ENCODE results near the gene GID8. TPM values are rescaled to one million over a fixed set of nuclear protein-coding genes. Genes with fewer than 3 reads are reported as not detected.

The GID8 gene
- total and polyA plus RNA-seq, 2 donors (not counting 3 experiments of a cell fraction or from before 2014, with no cell fraction given), result 25.3 to 34.6 TPM

DNA sequence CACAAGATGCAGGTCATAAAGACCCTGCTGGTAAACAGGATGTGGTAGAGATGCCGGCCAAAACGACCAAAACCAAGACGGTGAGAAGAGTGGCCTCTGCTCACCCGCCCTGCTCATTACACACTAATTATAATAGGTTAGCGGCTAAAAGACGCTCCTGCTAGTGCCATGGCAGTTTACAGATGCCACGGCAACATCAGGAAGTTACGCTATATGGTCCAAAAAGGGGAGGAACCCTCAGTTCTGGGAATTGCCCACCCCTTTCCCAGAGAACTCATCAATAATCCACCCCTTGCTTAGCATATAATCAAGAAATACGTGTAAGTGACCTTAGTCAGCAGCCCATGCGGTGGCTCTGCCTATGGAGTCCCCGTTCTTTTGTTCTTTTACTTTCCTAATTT, 51.3 kb downstream of the GID8 start:
- intact Hi-C loops (cut with micrococcal nuclease), result no loop called here
- Histone ChIP-seq H3K27ac (ENCODE audit: insufficient read depth, low read depth, low read length) (no peak overlapping the region), H3K9me3 (replicated peaks; ENCODE audit: control insufficient read depth, insufficient read depth, low read length) (no peaks in the 10 kb centered on the region), H3K4me2 (ENCODE audit: insufficient read depth, low read length) (no peak overlapping the region), H3K9me1 (replicated peaks; ENCODE audit: control insufficient read depth, extremely low read depth, insufficient read depth, low read length) (no peaks in the 10 kb centered on the region), H3K4me3 (replicated peaks in 1 of 3; ENCODE audit: insufficient read depth in 1 of 3, low read depth in 1 of 3, low read length in 3 of 3) (no peak overlapping the region), H2AFZ (ENCODE audit: low read depth, low read length) (no peak overlapping the region), H4K20me1 (replicated peaks; ENCODE audit: control insufficient read depth, extremely low read depth, insufficient read depth, low read length) (no peaks in the 10 kb centered on the region), H3K9ac (replicated peaks; ENCODE audit: extremely low read depth, insufficient read depth, low read length) (no peak overlapping the region), H3K36me3 (ENCODE audit: control insufficient read depth in 2 of 2, extremely low read depth in 1 of 2, insufficient read depth in 2 of 2, low read length in 2 of 2) (no peaks in the 10 kb centered on the region), H3K27me3 (ENCODE audit: control insufficient read depth in 2 of 2, insufficient read depth in 2 of 2, low read length in 2 of 2) (no peaks in the 10 kb centered on the region), H3K79me2 (ENCODE audit: control insufficient read depth, insufficient read depth, low read length) (no peaks in the 10 kb centered on the region), H3K4me1 (ENCODE audit: control insufficient read depth, extremely low read depth, insufficient read depth, low read length) (no peaks in the 10 kb centered on the region)
- POLR2A ChIA-PET, result no interaction called here
- TF ChIP-seq, protein P1, sequence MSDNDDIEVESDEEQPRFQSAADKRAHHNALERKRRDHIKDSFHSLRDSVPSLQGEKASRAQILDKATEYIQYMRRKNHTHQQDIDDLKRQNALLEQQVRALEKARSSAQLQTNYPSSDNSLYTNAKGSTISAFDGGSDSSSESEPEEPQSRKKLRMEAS (IDR thresholded peaks at IDR 0.05; ENCODE audit: insufficient read depth, insufficient read length), result no peak
- TF ChIP-seq GATA2 (IDR thresholded peaks at IDR 0.05; ENCODE audit: insufficient read depth, insufficient read length, low read depth, low read length), result no peak
- no peak for TF ChIP-seq EZH2 (IDR thresholded peaks at IDR 0.05; ENCODE audit: borderline replicate concordance, low read depth, low read length, severe bottlenecking)
- no peak for TF ChIP-seq FOS (IDR thresholded peaks at IDR 0.05; ENCODE audit: borderline replicate concordance, insufficient read depth, low read length)
- no peak for TF ChIP-seq POLR2AphosphoS5 (IDR thresholded peaks at IDR 0.05; ENCODE audit: insufficient read depth, low read depth, low read length)
- no peak for TF ChIP-seq MYC (IDR thresholded peaks at IDR 0.05; ENCODE audit: low read depth, low read length)
- TF ChIP-seq, protein P2, sequence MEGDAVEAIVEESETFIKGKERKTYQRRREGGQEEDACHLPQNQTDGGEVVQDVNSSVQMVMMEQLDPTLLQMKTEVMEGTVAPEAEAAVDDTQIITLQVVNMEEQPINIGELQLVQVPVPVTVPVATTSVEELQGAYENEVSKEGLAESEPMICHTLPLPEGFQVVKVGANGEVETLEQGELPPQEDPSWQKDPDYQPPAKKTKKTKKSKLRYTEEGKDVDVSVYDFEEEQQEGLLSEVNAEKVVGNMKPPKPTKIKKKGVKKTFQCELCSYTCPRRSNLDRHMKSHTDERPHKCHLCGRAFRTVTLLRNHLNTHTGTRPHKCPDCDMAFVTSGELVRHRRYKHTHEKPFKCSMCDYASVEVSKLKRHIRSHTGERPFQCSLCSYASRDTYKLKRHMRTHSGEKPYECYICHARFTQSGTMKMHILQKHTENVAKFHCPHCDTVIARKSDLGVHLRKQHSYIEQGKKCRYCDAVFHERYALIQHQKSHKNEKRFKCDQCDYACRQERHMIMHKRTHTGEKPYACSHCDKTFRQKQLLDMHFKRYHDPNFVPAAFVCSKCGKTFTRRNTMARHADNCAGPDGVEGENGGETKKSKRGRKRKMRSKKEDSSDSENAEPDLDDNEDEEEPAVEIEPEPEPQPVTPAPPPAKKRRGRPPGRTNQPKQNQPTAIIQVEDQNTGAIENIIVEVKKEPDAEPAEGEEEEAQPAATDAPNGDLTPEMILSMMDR (IDR thresholded peaks at IDR 0.05; ENCODE audit: extremely low read depth in 1 of 2, insufficient read depth in 1 of 2, low read depth in 1 of 2, low read length in 2 of 2), result no peak
- no peak for TF ChIP-seq JUN (IDR thresholded peaks at IDR 0.05; ENCODE audit: borderline replicate concordance, insufficient read depth, insufficient read length, low read depth)
- TF ChIP-seq POLR2A (IDR thresholded peaks at IDR 0.05; ENCODE audit: low read depth, low read length), result no peak
- CTCF ChIA-PET, result no interaction called here
- dilution Hi-C loops (cut with MboI; ENCODE audit: extremely low pct_ligation_motif_present, low sequenced_read_pairs), result no loop called here
- no peak for DNase-seq (ENCODE audit: low read depth, low spot score)
- no TSS peak for BruUV-seq (replicated peaks)
- FAIRE-seq, result no peak
